T1000 (cell line): ENCODE data around the gene DNAJB5.
"Not testable (repeated sequence)": the region's sequence is repeated elsewhere in the genome, so short reads cannot be mapped to it uniquely, and the experiment has no call there.

Source experiments
- DNase-seq: peaks from one replicate; lab custom pipeline; 2025; ENCODE audit warnings: mixed read lengths; lab: John Stamatoyannopoulos, UW

Gene DNAJB5

DNA sequence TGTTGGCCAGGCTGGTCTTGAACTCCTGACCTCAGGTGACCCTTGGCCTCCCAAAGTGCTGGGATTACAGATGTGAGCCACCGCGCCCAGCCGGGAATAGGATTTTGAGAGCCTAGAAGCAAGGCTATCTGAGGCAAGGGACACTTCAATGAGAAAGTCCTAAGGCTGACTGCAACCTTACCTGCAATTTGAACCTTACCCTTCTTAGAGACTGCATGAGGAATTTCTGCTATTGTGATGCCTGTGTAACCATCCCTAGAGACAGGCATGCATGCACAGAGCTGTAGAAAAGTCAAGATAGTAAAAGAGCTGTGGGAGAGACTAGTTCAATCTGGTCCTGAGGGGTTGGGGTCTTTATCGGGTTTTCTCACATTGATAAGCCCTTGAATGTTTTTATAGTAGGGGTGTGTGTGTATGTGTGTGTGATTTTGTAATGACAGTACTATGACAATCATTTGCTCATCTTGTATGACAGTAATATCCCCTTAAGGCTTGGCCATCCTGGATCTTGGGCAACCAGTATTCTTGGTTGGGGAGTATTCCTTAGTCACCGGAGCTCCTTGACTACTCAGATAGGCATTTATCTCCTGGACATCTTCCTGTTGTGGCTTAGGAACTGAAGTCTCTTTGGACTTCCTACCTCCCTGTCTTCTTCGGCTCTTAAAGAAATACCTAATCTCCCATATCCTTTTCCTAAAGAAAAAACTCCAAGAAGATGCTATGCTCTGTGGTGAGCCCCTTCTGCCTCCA lies 11.2 kb downstream of the DNAJB5 start:
- no peak for DNase-seq

DNA sequence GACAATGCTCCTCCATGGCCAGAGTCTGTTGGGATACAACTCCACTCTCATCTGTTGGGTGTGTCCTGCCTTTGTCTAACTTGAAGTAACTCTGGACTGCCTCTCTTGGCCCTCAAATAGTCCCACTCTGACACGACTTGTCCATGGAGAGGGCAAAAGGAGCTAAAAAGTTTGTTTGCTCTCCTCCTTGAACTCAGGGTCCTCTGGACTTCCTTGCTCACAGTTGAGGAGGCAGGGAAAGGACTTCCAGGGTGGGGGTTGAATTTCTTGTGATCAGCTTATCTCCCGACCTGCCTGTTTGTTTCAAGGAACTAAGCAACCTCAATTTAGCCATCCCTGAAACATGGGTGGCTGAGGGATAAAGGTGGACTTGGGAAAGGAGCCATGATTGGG lies 11.7 kb downstream of the DNAJB5 start:
- DNase-seq: no peak

DNA sequence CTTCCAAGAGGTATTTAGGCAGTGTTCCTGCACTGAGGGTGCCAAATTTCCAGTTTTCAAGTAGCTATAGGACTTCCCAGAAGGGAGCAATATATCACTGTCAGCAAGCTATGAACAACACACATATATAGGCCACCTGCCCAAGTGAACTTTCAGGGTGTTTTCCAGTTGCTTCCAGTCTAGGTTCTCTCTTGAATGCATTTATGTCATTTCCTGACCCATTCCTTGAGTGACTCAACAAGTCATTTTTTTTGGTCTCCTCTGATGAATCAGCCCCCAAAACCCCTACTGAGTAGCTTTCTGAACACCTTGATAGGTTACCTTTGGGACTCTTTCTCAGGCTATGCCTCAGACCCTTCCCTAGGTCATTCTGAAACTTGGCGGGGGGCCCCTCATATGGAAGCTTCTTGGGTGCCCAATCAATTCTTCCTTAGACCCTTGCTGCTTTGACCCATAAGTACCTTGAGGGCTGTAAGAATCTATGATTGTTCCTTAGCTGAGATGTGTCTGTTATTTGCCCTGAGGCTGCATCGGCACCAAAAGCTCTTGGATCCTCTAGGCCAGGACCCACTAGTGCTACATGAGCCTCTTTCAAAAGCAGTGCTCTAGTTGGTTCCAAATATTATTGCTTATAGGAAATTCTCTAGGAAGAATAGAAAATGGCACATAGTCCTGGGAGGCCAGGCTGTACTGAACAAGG lies 12.4 kb downstream of the DNAJB5 start:
- DNase-seq: no peak

DNA sequence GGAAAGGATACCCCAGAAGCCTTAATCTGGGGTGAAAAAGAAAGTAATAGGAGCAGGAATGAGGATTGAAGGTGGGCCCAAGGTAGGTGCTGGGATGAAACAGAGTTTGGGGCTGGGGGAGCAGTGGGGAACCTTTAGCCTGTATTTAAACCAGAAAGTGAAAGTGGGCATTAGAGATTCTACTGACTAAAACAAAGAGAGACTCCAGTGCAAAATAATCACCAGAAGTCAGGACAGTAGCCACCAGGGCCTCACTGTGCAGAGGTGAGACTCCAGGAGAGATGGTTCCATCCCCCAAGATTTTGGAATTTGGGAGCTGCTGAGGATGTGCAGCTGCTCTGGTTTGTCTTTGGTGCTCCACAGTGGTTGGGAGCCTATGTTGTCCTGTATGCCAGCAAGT lies 13.1 kb downstream of the DNAJB5 start:
- no peak for DNase-seq

DNA sequence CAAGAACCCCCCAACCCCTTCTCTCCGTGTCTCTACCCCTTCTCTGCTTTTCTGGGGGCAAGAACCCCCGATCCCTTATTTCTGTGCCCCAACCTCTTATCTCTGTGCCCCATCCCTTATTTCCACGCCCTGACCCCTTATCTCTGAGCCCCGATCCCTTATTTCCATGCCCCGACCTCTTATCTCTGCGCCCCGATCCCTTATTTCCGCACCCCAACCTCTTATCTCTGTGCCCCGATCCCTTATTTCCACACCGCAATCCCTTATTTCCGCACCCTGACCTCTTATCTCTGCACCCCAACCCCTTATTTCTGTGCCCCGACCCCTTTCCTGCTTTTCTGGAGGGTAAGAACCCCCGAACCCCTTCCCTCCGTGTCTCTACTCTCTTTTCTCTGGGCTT lies 14.8 kb downstream of the DNAJB5 start:
- not testable (repeated sequence) for DNase-seq

DNA sequence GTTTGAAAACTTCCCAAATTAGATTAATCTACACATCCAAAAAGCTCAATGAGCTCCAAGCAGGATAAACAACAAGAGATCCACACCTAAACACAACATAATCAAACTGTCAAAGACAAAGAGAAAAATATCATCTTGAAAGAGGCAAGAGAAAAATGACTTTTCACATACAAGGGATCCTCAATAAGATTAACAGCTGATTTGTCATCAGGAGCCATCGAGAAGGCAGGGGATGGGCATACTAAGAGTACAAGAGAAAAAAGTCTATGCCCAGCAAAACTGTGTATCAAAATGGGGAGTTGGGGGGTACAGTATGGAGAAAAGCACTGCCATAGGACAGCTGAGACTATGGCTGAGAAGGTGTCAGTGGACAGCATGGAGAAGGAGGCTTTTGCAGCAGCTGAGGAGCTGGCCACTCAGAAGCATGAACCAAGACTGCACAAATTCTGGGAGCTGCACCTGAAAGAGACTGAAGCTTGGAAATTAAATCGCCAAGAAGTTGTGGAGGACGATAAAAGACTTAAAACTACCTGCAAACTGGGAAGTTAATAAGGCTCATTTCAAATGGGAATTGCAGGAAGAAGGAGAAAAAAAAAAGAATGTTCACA lies 20.9 kb downstream of the DNAJB5 start:
- DNase-seq: no peak

DNA sequence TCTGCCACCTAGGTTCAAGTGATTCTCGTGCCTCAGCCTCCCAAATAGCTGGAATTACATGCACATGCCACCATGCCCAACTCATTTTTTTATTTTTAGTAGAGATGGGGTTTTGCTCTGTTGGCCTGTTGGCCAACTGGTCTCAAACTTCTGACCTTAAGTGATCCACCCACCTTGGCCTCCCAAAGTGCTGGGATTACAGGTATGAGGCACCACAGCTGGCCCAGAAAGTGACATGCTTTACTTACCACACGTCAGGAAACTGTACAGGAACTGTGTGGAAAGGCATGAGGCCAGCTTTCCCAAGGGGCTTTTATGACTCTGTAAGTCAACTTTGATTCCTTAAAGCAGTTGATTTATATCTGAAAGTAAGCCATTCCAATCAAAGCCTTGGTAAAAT lies 25.0 kb downstream of the DNAJB5 start:
- no peak for DNase-seq

DNA sequence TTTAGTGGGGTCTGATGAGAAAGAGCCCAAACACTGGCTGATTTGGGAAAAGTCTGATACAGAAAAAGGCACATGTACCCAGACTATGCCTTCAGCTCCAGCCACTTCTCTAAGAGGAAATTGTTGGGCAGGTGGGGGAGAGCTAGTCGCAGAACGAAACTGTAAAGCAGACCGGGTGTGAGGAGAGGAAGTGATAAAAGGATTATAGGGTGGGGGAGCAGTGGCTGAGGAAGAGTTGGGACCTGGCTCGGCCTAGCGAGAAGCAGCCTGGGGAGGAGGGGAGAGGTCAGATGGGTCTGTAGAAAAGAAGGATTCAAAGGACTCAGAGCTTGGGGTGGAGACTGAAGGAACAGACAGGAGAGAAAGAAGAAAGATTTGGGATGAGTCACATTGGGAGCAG lies 33.9 kb downstream of the DNAJB5 start:
- not testable (repeated sequence) for DNase-seq

DNA sequence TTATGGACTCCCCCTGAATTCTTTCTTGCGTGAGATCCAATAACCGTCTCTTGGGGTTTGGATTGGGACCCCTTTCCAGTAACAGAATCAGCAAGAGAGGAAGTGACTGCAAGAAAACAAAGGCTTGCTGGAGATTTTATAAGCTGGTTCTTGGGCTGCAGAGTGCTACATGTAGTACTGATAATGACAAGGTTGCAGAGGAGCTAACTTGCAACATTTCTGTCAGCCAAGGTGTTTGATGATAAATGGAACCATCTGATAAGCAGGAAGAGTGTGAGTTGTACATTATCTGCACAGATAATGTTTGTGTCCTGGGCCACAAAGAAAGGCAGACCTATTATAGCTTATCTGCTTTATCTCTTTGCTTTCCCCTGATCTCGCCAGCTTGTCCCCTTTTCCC lies 37.1 kb downstream of the DNAJB5 start:
- no peak for DNase-seq

DNA sequence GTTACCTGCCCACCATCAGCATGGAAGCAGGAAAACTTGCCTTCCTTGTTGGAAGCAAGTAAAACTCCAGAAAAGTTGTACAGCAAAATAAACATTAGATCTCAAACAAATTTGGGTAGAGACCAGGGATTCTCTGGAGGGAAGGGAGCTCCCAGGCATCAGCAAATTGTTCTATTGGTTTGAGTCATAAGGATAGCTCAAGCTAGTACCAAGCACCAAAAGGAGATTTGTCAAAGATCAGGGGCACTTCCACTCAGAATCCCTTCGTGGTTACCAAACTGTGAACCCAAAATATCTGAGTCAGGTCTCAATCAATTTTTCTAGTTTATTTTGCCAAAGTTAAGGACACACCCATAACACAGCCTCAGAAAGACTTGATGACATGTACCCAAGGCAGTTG lies 37.8 kb downstream of the DNAJB5 start:
- DNase-seq: no peak

DNA sequence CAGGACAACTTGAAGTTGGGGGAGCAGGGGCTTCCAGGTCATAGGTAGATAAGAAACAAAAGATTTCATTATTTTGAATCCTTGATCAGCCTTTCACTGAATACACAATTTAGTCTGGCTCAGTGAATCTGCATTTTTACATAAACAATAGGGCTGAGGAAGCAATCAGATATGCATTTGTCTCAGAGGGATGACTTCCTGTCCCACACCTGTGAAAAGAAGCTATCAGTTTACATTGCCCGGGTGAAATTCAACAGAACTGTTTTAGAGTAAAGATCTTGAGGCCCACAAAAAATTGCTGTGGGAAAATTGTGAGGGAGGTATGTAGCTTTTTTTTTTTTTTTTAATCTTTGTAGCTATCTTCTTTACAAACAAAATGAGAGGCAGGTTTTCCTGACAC lies 38.3 kb downstream of the DNAJB5 start:
- no peak for DNase-seq

DNA sequence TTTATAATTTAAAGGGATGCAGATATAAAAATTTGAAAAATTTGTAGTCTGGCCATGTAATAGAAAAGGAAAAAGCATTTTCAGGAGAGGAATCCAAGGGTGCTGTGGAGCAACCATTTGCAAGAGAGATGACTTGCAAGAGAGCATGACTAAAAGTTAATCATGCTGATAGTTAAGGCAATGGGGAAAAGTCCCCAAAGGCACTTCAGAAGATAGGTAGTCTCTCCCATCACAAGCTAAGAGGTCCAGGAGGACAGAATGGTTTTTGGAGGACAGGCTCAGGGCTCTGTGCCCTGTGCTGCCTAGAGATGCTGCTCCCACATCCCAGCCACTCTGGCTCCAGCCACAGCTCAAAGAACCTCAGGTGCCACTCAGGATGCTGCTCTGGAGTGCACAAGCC lies 38.8 kb downstream of the DNAJB5 start:
- no peak for DNase-seq

DNA sequence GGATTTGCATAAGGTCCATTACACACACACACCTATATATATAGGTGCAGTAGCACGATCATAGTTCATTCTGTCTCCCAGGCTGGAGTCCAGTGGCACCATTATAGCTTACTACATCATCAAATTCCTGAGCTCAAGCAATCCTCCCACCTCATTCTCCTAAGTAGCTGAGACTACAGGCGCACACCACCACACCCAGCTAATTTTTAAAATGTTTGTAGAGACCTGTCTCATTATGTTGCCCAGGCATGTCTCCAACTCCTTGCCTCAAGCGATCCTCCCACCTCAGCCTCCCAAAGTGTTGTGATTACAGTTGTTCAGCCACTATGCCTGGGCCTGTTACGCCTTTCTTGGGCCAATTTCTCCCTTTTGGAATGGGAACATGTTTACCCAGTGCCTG lies 39.7 kb downstream of the DNAJB5 start:
- no peak for DNase-seq

DNA sequence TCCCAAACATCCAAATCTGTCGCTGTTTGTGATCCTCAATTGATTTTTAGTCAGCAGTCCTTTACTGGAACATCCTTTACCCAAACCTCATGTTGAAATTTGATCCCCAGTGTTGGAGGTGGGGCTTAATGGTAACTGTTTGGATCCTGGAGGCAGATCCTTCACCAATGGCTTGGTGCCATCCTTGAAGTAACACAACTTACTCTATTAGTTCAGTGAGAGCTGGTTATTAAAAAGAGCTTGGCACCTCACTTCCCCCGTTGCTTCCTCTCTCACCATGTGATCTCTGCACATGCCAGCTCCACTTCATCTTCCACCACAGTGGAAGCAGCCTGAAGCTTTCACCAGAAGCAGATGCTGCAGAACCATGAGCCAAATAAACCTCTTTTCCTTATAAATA lies 40.3 kb downstream of the DNAJB5 start:
- DNase-seq: no peak

DNA sequence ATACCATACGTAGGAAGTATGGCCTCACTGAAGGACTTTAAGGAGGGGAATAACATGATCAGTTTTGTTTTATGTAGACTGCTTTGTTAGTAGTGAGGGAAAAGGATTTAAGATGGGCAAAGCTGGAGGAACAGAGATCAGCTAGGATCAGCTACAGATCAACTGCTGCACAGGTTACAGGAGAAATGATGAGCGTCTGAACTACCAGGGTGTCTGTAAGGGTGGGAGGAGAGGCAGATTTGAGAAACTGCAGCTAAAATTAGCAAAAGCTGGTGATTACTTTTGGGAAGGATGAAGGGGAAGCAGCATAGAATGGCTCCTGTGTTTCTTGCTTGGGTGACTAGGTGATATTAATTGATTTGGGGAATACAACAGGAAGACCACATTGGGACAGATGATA lies 43.6 kb downstream of the DNAJB5 start:
- DNase-seq: no peak

DNA sequence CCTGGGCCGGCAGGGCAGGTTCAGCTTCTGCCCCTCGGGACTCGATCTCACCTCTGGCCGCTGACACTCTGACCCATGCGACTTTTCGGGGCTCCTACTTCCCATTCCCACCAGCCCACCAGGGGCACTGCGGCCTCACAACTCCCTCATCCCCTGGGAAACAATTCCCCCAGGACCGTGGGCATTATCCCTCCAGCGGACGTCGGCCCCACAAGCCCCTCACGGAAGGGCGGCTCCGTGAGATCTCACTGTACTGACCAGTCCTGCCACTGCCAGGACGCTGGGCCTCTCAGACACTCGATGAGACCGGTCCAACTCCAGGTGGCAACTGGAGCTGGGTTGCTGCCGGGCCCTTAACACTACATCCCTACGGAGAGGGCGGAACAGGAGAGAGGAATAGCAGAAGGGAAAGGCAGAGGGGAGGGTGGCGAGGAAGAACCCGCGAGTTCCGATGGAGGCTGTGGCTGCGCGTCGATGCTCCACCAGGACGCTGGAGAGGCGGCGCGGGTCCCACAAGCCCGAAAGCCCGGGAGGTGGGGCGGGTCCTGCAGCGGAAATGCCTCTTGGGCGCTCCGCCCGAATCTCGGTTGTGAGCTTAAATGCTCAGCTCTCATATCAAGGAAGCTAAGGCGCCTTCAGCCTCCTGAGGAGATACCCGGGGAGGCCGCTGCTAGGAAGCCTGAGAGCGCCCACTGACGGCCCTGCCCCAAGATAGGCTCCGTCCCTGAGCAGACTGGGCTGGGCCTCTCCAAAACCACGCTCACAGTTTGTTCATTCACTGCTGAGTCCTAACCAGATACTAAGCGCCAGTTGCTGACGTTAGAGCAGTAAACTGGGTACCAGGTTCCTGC lies 46.5 kb downstream of the DNAJB5 start:
- DNase-seq: no peak

DNA sequence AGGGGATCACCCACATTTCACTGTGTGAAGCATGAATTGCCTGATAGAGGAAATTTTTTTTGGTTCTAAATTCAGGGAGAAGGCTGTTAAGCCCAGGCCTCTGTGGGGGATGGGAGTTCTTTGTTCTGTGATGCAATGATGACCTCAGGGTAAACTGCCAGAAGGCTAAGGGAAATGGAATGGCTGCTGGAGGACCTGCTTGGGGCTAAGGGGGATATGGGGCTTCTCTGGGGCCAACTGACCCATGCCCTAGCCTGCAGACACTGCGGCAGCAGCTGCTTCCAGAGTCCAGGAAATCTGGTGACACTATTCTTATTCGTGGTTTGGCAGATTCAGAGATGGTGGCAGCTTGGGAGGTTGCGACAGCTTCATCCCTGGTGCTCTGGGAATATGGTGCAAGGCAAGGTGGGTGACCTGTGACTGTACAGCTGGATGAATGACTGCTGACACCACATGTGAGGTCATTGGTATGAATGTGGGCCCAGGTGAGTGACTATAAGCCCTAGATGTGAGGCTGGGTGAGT lies 52.6 kb downstream of the DNAJB5 start:
- DNase-seq: no peak

DNA sequence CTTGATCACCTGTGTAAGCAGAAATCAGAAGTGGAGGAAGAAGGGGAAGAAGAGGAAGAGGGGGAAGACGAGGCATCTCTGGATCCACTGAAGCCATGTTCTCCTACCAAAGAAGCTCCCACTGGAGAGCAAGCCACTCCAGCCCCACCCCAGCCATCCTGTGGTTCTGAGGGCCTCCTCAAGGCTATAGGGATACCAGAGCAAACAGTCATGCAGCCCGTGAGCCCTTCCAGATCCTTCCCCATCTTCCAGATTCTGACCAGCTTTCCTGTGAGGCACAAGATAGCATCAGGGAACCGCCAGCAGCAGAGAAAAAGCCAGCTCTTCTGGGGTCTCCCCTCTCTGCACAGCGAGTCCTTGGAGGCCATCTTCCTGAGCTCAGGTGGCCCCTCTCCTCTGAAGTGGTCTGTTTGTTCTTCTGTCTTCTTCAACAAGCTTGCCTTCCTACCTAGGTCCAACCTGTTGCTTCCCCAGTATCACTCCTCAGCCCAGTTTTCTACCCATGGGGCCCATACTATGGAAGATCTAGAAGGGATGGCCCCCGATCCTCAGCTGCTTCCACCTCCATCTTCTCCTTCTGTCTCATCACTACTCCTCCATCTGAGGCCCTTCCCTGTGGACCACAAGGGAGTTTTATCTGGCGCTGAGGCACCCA lies 53.5 kb downstream of the DNAJB5 start:
- no peak for DNase-seq

DNA sequence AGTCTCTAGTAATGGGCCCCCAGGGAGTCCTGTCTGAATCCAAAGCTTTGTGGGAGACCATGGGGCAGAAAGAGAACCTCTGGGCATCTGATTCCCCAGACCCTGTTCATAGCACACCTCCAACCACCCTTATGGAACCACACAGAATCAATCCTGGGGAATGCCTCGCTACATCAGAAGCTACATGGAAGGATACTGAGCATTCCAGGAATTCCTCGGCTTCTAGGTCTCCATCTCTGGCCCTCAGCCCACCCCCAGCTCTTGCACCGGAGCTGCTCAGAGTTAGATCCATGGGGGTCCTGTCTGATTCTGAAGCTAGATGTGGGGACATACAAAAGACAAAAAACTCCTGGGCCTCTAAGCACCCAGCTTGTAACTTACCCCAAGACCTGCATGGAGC lies 54.5 kb downstream of the DNAJB5 start:
- no peak for DNase-seq
